HFFc6 (cell line): ENCODE measurements around the gene LRRC51. TPM values are rescaled to one million over a fixed set of nuclear protein-coding genes. Genes with fewer than 3 reads are reported as not detected.

Experiments used
- DNase-seq: peaks from one replicate; pipeline ENCODE4 v3.0.0-alpha.2; 2018
- H3K27ac Mint-ChIP-seq: 2 replicates; pipeline ENCODE4 v1.8.0; 2020; ENCODE audit warnings: mild to moderate bottlenecking, mixed read lengths
- H3K27me3 Mint-ChIP-seq: 2 replicates; pipeline ENCODE4 v1.8.0; 2021; ENCODE audit warnings: mild to moderate bottlenecking, moderate library complexity, mixed read lengths; ENCODE audit not compliant: insufficient read depth
- H3K36me3 Mint-ChIP-seq: 2 replicates; pipeline ENCODE4 v1.8.0; 2021; ENCODE audit warnings: low read depth, mixed read lengths
- H3K4me1 Mint-ChIP-seq: 2 replicates; pipeline ENCODE4 v1.8.0; 2020; ENCODE audit warnings: low read depth, mixed read lengths
- H3K4me3 Mint-ChIP-seq: 2 replicates; pipeline ENCODE4 v1.8.0; 2020; ENCODE audit warnings: mild to moderate bottlenecking, moderate library complexity, mixed read lengths
- H3K9me3 Mint-ChIP-seq: 2 replicates; pipeline ENCODE4 v1.8.0; 2020; ENCODE audit warnings: mild to moderate bottlenecking, mixed read lengths
- CTCF ChIP-seq: fragments of 200-600 bp; sonication (generic); IDR thresholded peaks from 2 replicates; pipeline ENCODE4 v1.5.0; 2021; ENCODE audit warnings: antibody characterized with exemption, mild to moderate bottlenecking
- total RNA-seq, 6 experiments: library from RNA; stranded (reverse); fragmentation: NEBNext Ultra II Directional; extraction: Animal tissue kit (Norgen Biotek cat#: 25700); gene quantifications; 2 replicates in 1 of 6; 3 replicates in 5 of 6; pipeline ENCODE4 v1.2.3, GENCODE V29; 2021

The LRRC51 gene
- total RNA-seq, 6 experiments from 2014 or later = 7.4 to 12.4 (median 8.5) TPM

- Mint-ChIP-seq H3K9me3 (no peaks in the 10 kb centered on the region), H3K4me3 (peak overlapping the region; percentile 98), H3K27me3 (peaks cover 6% of the 10 kb centered on the region; the same call in 1 of the 2 replicates), H3K36me3 (peaks cover 25% of the 10 kb centered on the region), H3K27ac (peak overlapping the region; percentile 100), H3K4me1 (peaks cover 66% of the 10 kb centered on the region)
- TF ChIP-seq CTCF = no peak
- DNase-seq = peak; percentile 95
These were observed 32.5 kb downstream of the LRRC51 start for GRCh38 chr11:72112978-72113808.

- H3K4me3 Mint-ChIP-seq = peak overlapping the region; percentile 98
- H3K9me3 Mint-ChIP-seq = no peaks in the 10 kb centered on the region
- peaks cover 25% of the 10 kb centered on the region for H3K36me3 Mint-ChIP-seq
These were observed 33.9 kb downstream of the LRRC51 start for GRCh38 chr11:72114570-72114969.

GRCh38 chr11:72116019-72116755, 35.5 kb downstream of the LRRC51 start:
- Mint-ChIP-seq H3K9me3 (no peaks in the 10 kb centered on the region), H3K4me3 (no peak overlapping the region), H3K4me1 (peaks cover 67% of the 10 kb centered on the region), H3K36me3 (peaks cover 16% of the 10 kb centered on the region), H3K27me3 (peaks cover 6% of the 10 kb centered on the region; the same call in 1 of the 2 replicates), H3K27ac (peak overlapping the region; percentile 100)
- TF ChIP-seq CTCF = no peak
- no peak for DNase-seq

More at GRCh38 chr11:72114570-72114969, 33.9 kb downstream of the LRRC51 start:
- Mint-ChIP-seq H3K27me3 (peaks cover 6% of the 10 kb centered on the region; the same call in 1 of the 2 replicates), H3K4me1 (peaks cover 78% of the 10 kb centered on the region), H3K27ac (peak overlapping the region; percentile 100)
- no peak for TF ChIP-seq CTCF
- DNase-seq = peak; percentile 32

- Mint-ChIP-seq H3K27ac (no peak overlapping the region), H3K9me3 (0 out of 2 replicates have a peak, but pooled peaks cover under 1% of the 10 kb centered on the region), H3K36me3 (peaks cover 14% of the 10 kb centered on the region), H3K27me3 (no peaks in the 10 kb centered on the region; the same call in 1 of the 2 replicates), H3K4me1 (peaks cover 59% of the 10 kb centered on the region), H3K4me3 (no peak overlapping the region)
- DNase-seq = no peak
- no peak for TF ChIP-seq CTCF
These were observed 38.5 kb downstream of the LRRC51 start for GRCh38 chr11:72119198-72119597.

- Mint-ChIP-seq H3K9me3 (peaks cover 10% of the 10 kb centered on the region; the same call in 1 of the 2 replicates), H3K4me1 (peaks cover 42% of the 10 kb centered on the region), H3K36me3 (peaks cover 9% of the 10 kb centered on the region), H3K4me3 (no peak overlapping the region), H3K27me3 (no peaks in the 10 kb centered on the region; the same call in 1 of the 2 replicates), H3K27ac (no peak overlapping the region)
- DNase-seq = no peak
- TF ChIP-seq CTCF = no peak
These were observed 40.3 kb downstream of the LRRC51 start for GRCh38 chr11:72120930-72121329.
